HG03095 (cell line): ENCODE measurements around the gene NIPA2.

Experiments used
- ATAC-seq: cut with Tn5 transposase; IDR thresholded peaks from one replicate; pipeline ENCODE4 v1.9.1; 2021; ENCODE audit warnings: moderate library complexity; ENCODE audit not compliant: unreplicated experiment

NIPA2 gene

DNA sequence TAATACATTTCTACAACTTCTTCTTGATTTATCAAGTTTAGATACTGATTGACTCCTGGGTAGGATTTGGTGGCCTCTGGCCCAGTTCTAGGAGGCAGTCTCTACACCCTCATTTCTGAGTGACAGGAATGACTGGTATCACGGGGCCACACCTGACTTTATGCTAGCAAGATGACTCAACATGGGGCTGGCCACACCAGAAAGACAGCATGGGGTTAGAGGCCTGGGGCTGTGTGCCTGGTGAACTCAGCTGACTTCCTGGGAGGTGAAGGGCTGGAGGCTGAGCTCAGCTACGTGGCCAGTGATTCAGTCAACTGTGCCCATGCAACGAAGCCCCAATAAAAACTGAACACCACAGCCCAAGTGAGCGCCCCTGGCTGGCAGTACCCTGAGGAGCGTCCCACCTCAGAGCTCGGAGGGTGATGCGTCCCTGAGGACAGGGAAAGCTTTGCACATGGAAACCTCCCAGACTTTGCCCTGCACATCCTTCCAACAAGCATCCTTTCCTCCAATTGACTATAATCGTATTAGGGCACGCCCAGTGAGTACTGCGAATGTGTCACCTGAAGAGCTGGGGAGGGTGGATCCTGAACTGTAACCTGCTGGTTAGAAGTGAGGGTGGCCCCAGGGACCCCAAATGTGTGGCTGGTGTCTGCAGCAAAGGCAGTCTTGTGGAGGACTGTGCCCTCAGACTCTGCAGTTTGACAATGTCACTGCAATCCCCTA is 57.2 kb downstream of the NIPA2 start:
- peak; percentile 89 for ATAC-seq

DNA sequence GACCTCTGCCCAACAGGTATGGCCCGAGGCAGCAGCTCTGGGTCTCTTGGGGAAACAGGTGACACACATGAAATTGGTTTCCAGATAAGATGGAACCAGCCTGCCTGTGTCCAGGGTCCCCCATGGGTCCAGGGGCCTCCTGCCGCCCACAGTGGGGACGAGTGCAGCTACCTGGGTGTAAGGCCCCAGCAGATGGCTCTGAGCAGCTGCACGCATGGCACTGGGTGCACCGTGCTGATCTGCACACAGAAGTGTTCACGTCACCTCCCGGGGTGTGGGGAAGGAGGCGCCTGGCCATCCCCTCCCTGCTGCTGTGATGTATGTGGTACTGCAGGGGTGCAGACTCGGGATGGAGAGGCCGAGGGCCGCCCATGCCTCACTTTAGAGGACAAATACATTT is 63.6 kb downstream of the NIPA2 start:
- no peak for ATAC-seq

DNA sequence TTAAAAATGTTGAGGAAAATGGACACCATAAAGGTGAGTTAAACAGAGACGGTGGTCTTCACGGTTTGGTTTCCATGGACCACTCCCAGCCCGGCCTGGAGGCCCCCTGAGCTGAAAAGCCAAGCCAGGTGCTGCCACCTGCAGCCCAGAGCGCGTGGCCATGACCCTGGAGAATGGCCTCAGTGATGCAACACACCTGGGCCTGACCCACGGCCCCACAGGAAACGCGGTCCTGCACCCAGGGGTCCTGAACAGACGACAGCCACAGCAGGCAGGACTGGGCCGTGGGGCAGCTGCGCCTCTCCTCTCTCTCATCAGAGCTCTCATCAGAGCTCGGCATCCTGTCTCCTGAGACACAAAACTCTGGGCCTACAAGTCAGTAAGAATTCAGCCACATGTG is 64.1 kb downstream of the NIPA2 start:
- ATAC-seq, result no peak

DNA sequence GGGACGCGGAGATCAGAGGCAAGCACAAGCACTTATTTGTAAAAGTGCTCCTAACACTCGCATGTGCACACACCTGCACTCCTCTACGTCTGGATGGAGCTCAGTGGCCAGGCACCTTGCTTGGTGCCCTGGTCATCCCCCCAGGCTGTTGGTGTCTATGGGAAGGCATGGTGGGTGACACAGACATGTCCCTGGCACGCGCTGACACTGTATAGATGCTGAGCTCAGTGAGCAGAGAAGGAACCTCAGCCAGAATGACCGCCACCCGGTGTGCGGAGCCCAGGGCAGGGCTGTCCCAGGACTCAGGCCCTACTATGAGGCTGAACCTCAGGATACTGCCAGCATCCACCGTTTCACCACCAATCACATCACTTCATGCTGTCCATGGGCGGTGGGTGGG is 64.5 kb downstream of the NIPA2 start:
- no peak for ATAC-seq

DNA sequence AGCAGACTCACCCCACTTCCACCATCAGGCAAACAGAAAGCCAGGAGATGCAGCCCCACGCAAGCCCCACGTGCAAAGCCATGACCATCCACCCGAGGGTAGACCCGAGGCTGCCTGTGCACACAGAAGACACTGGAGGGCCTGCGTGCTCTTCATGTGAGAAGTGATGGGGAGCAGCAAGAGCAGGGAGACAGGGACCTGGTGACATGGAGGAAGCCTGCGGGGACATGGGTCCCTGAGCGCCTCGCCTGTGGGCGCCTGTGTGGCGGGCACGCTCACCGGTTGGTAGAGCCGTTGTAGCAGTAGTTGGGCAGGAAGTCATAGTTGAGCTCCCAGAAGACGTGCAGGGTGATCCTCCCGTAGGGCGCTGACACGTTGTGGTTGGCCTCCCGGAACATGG is 65.0 kb downstream of the NIPA2 start:
- ATAC-seq, result no peak

DNA sequence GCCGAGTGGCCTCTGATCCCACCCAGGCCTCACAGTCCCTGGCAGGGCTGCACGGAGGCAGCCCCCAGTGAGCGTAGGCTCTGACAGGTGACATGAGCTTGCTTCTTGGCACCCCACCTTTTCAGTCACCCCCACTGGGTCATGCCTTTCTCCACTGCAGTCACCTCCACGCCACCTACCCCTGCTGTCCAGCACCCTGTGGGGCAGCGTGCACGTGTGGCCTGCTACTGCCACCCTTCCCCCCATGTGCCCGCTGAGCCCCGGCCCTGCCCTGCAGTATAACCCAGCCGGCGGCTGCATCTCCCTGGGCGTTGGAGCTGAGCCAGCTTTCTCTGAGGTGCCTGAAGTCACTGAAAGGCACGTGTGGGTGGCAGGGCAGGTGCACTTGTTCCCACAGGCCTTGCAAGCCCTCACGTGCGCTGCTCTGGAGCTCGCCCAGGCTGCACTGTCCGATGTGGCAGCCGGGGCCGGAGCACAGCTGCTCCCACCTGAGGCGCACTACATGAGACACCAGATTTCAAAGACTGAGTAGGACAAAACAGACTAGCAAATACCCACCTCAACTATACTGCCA is 65.6 kb downstream of the NIPA2 start:
- ATAC-seq, result no peak

DNA sequence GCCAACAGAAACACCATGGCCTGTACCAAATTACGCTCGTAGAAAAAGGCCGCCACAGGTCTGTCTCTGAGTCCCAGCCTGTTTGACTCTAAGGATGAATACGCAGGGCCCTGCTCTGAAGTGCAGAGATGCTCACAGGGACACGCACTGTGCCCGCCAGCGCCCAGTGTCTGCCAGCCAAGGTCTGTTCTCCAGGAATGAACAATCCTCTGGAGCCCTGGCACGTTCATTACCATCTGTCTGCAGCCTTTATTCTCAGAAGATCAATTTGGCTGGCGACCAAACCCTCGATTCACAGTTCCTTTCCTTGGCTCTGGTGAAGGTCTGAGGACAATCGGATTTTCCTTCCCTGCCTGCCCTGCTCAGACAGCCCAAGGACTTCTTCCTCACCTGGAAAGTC is 66.3 kb downstream of the NIPA2 start:
- ATAC-seq, result no peak

DNA sequence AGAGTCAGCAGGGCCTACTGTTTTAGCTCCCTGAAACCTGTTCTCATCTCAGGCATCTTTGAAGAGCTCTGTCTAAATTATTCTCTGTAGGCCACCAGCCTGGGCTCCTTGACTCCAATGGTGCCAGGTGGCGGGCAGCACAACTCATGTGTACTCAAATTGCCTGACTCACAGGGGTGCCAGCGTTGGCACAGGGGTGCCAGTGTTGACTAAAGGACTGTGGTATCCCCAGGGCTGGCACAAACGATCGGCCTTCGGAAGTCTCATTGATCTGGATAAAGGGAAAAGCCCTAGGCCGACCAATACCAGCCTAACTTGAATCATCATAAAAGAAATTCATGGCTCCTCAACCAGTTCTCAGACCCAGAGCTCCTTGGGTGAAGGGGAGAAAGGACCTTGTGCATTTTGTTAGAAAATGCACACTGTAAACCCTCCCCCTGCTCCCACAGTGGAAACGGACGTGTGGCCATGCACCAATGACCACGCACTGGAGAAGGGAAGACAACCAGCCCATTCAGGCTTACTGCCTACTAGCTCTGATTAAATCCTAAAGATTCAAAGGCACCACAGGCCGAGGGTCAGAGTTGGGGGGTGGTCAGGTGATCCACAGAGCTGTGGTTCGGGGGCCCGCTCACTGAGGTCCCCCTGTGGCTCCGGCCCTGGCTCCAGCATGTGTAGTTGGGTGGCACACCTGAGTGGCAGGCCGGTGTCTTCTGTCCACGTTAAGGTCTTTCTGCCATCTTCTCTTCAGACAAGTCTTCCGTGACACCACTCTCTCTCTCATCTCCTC is 68.9 kb downstream of the NIPA2 start:
- ATAC-seq, result no peak

DNA sequence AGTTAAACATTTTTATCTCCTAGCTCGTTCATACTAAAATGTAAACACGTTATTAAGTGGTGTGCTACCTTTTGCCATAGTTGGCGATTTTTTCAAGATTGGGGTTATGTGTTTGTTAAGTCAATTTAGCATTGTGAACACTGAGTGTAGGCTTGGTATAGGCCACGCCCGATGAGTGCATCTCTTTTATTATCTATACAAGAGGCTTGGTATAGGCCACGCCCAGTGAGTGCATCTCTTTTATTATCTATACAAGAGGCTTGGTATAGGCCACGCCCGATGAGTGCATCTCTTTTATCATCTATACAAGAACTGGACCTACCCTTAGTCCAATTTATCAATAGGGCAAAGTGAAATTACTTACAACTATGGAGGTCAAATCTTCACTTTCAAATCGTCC is 70.4 kb downstream of the NIPA2 start:
- no peak for ATAC-seq

DNA sequence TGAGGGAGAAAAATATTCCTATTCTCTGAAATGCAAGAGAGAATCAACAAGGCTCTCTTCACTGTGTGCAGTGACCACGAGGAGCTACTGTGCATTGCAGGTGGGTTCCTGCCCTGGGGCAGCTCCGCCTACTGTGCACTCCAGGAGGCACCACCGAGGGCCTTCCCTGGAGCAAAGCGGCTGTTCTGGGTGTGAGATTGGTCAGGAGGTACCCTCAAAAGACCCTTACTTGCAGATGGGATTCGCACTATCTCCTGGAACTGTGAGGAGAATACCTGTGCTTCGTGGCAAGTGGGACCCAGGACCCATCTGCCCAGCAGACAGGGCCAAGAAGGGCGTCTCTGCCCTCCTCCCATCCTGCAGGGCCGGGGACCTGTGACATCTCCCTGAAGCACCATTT is 72.8 kb downstream of the NIPA2 start:
- ATAC-seq, result no peak

DNA sequence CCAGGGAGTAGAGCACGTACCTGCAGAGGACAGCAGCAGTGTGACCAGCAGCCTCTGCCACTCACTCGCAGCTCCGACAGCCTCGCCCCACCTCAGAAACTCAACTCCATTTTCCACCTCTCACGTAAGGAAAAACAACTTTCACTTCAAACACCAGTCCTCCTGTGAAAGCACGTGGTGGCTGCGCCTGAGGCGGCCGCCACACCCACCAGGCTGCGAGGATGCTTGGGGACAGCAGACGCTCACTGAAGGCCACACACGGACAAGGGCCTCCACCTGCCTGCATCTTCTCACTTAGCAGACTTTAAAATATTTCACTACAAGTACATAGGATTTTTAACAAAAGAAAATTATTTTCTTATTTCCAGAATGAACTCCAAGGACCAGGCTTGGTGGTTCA is 73.8 kb downstream of the NIPA2 start:
- no peak for ATAC-seq

DNA sequence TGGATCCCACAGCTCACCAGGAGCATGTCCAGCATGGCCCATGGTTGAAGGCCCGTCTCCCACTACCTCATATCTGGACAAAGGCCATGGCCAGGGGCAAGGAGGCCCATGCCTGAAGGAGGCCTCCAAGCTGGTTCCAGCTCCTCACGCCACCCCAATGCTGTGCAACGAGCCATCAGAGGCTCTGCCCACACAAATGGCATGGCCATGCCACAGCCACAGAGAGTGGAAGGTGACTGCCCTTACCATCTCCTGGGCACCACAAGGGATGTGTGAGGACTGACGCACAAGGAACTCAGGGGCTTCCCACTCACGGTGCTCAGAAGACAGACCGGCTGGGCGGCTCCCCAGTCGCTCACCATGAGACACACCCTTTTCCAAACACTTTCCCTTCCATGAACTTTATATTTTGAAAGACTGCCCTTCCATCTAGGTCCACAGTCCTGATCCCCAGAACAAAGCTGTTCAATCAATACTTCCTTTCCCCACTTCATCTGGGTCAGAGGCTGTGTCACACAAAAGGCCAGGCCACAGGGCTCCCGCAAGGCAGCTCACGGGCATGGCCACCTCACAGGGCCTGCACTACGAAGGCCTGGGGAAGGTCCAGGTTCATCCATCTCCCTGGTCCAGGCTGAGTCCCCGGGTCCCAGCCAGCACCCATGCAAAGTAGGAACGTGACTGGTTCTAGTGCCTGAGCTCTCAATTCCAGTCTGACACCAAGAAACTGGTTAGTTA is 75.3 kb downstream of the NIPA2 start:
- ATAC-seq, result no peak

DNA sequence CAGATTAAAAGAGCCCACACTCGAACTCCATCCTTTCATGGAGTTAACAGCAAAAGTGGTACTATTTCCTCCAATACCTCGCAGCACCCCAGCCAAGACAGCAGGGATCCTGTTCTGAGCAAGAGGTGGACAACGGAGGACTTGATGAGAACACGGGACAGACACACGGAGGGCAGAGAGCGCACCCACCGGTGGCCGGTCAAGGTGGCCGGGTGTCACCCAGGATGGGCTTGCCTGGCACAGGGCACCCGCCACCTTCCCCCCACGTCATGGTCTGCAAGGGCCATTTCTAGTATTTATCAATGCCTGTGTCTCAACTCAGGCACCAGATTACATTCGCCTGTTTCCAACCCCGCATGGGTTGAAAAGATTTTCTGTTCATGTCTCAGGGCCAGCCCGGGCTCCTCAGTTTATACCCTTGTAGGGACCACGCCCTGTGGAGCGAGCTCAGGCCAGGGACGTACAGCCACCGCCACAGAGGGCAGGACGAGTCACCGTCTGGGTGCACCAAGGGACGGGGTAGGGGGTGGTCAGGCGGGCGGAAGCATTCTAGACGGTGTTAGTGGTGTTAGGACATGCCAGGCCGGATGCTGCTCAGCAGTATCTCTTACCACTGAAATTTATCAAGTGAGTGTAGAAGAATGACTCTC is 77.5 kb downstream of the NIPA2 start:
- ATAC-seq, result no peak

DNA sequence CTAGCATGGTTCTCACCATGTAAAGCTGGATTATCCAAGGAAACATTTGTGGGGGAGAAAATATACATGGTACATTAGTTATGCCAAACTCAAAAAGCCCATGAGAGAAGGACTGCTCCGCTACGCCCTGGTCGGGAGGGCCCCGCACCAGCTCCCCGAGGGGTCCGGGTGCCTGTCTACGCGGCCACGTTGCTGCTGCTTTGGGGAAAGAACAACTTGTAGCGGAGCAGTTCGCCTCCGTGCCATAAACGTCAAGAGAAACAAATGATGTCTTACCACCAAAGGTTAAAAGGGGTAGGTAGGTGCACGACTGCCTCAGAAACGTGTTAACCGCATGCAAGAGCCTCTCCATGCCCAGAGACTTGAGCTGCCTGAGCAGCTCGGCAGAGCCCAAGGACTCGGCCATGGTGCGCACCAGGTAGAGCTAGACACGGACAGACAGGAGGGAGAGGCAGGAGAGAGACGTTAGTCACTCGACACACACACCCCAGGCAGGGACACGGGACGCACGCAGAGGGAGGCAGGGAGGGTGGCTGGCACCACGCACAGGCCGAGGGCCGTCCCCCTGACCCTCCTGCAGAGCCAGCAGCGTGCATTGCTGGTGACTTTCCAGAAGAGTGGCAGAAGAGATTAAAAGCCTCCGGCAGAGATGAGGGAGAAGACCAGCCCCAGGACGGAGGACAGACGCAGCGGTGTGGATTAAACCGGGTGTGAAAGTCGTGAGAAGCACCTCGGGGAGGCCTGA is 78.3 kb downstream of the NIPA2 start:
- ATAC-seq, result no peak

DNA sequence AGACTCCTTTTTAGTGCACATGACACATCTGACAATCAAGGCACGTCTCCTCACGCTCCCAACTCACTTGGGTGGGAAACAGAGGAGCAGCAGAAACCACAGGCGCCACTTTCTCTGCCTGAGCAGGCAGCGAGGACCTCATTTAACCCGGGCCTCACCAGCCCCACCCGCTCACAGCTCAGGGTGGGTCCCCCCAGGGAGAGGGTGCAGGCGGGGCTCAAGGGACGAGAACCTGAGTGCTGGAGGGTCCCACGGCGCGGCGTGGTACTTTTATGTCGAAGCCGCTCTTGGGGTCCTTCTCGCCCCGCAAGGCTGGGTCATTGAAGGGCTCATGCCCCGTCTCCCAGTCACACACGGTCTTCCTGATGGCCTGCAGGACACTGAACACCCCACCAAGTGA is 79.1 kb downstream of the NIPA2 start:
- ATAC-seq, result no peak
